ENCODE results near the gene HAAO. TPM values are rescaled to one million over a fixed set of nuclear protein-coding genes. Genes with fewer than 3 reads are reported as not detected.

Gene HAAO
- total and polyA plus RNA-seq, 2 of the 8 experiments (the other 6 are each of a cell fraction or from before 2014, with no cell fraction given), result 2.5 to 7.0 TPM

DNA sequence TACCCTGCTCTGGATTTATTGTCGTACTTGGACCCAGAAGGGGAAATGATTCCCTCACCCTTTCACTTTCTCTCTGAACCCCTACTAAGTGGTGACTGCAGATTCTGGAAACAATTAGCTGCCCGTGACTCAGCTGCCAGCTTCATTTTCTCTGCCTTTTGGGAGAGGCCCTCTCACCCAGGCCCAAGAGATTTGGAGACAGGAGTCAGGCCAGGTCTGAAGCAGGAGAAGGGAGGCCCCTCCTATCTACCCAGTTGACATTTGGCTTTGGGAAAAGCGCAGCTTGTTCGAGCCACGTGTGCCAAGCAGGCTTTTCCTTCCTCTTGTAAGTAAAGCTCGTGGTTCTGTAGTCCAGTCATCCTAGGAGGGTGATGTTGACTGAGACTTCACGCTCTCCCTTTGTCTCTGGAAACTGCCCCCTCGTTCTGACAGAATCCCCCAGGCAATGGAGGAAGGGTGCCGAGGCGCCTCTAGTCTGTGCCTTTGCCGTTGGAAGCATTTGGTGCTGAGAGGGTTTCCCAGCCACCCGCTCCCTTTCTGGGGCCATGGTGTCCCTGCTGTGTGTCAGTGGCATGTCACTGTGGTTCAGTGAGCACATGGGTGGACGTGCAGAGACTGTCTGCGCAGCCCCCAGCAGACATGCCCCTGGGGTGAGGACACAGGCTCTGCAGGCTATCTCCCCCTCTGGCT, 37.0 kb downstream of the HAAO start:
- H2AFZ ChIP-seq (ENCODE audit: low read length), result no peak overlapping the region
- H3K4ac ChIP-seq (replicated peaks; ENCODE audit: insufficient read length, low read depth, low read length), result no peak overlapping the region
- H3K4me1 ChIP-seq (replicated peaks in 1 of 4; ENCODE audit: control insufficient read depth in 3 of 4, insufficient read depth in 4 of 4, low read length in 3 of 4), result no peaks in the 10 kb centered on the region
- no peak overlapping the region for H2BK5ac ChIP-seq (ENCODE audit: low read depth, low read length)
- H4K8ac ChIP-seq (ENCODE audit: extremely low read depth, insufficient read depth, low read length), result peak overlapping the region; percentile 63; the same call in 1 of the 2 replicates
- no peak overlapping the region for H4K91ac ChIP-seq (replicated peaks; ENCODE audit: insufficient read length, low read length)
- TF ChIP-seq TCF12 (IDR thresholded peaks at IDR 0.05; ENCODE audit: low read depth, low read length) (no peak), CHD2 (IDR thresholded peaks at IDR 0.05; ENCODE audit: low read length) (no peak), CBX8 (IDR thresholded peaks at IDR 0.05; ENCODE audit: borderline replicate concordance, low read depth, low read length) (no peak), BCL11A (IDR thresholded peaks at IDR 0.05; ENCODE audit: low read depth in 2 of 2, low read length in 2 of 2) (no peak), FOSL1 (IDR thresholded peaks at IDR 0.05; ENCODE audit: insufficient read depth, low read depth, low read length) (no peak), PHF8 (conservative IDR thresholded peaks at IDR 0.05; ENCODE audit: low read depth, low read length) (no peak), SRF (IDR thresholded peaks at IDR 0.05; ENCODE audit: low read depth, low read length) (no peak), TEAD4 (IDR thresholded peaks at IDR 0.05; ENCODE audit: low read depth, low read length) (no peak), RFX5 (IDR thresholded peaks at IDR 0.05; ENCODE audit: borderline replicate concordance, low read depth, low read length) (no peak), JUN (IDR thresholded peaks at IDR 0.05; ENCODE audit: low read depth, low read length) (no peak), SP2 (IDR thresholded peaks at IDR 0.05; ENCODE audit: low read length) (no peak), SAP30 (IDR thresholded peaks at IDR 0.05; ENCODE audit: insufficient read depth, insufficient replicate concordance, low read length) (no peak), POU5F1 (IDR thresholded peaks at IDR 0.05; ENCODE audit: low read depth, low read length) (no peak)
- FAIRE-seq (no peak), DNase-seq (ENCODE audit: low read depth in 1 of 2, low spot score in 2 of 2) (no peak)
- ChIA-PET CTCF (ENCODE audit: partially characterized antibody) (interaction anchor here (0.8 to 4.5 kb wide), 4 partner anchors 11 to 370 kb away, joined by 3 to 23 read pairs (median 3); no protein-coding TSS in a partner anchor), POLR2A (ENCODE audit: partially characterized antibody) (interaction anchor here (0.6 to 1.3 kb wide), 2 partner anchors 90 to 137 kb away, joined by 3 read pairs; no protein-coding TSS in a partner anchor)
- no peak overlapping the region for H3K56ac ChIP-seq (replicated peaks; ENCODE audit: insufficient read length, low read depth, low read length)
- no peaks in the 10 kb centered on the region for H4K20me1 ChIP-seq (replicated peaks in 1 of 2; ENCODE audit: control insufficient read depth in 1 of 2, insufficient read depth in 2 of 2, low read length in 2 of 2)
- H2BK20ac ChIP-seq (ENCODE audit: low read length), result no peak overlapping the region
- 90% methylated on average over 14 of the region's 14 CpGs; no CpG with 5 or more reads in 1 of the 2 experiments for WGBS, 2 experiments (ENCODE audit: extremely low coverage in 1 of 2, insufficient coverage in 1 of 2, insufficient read length in 1 of 2, insufficient replicate concordance in 2 of 2, low coverage in 1 of 2, low lambda C conversion rate in 2 of 2, missing lambda C conversion rate in 1 of 2)
- no peak overlapping the region for H2BK15ac ChIP-seq (ENCODE audit: low read length)
- no peak overlapping the region for H3K4me2 ChIP-seq (ENCODE audit: insufficient read depth in 1 of 2, low read depth in 2 of 2, low read length in 2 of 2)
- no peak overlapping the region for H2BK12ac ChIP-seq (ENCODE audit: low read depth, low read length)
- no peaks in the 10 kb centered on the region for H3K27me3 ChIP-seq (replicated peaks in 1 of 4; ENCODE audit: control insufficient read depth in 3 of 4, extremely low read depth in 1 of 4, insufficient read depth in 3 of 4, low read length in 3 of 4)
- no peak overlapping the region for H3K23ac ChIP-seq (ENCODE audit: insufficient read length)
- peaks cover 0 to 3% (median 0%) of the 10 kb centered on the region in 4 experiments; a peak in 2 of 8 replicates for H3K36me3 ChIP-seq (ENCODE audit: control insufficient read depth in 2 of 4, insufficient read depth in 4 of 4, low read length in 3 of 4)
- no peak overlapping the region for H4K5ac ChIP-seq (ENCODE audit: insufficient read length, low read depth, low read length)
- H3K4me3 ChIP-seq (ENCODE audit: extremely low read depth in 1 of 4, insufficient read depth in 2 of 4, low read depth in 3 of 4, low read length in 4 of 4), result no peak overlapping the region
- no peaks in the 10 kb centered on the region; the same call in 1 of the 2 replicates for H3K79me1 ChIP-seq (ENCODE audit: low read depth, low read length)
- H3K9me3 ChIP-seq (ENCODE audit: insufficient read depth in 2 of 2, low read depth in 1 of 2, low read length in 1 of 2), result no peaks in the 10 kb centered on the region
- 0 out of 2 replicates have a peak overlapping the region, but pooled peaks have one; percentile 24 for H3K18ac ChIP-seq (ENCODE audit: extremely low read depth, low read length)
- H2AK5ac ChIP-seq (ENCODE audit: low read depth, low read length), result no peak overlapping the region
- no peak overlapping the region for H3K9ac ChIP-seq (replicated peaks in 1 of 4; ENCODE audit: extremely low read depth in 1 of 4, low read depth in 3 of 4, low read length in 3 of 4)
- H3K23me2 ChIP-seq (ENCODE audit: low read depth, low read length), result no peaks in the 10 kb centered on the region
- H3K14ac ChIP-seq (ENCODE audit: insufficient read length), result no peak overlapping the region
- H3K79me2 ChIP-seq (ENCODE audit: control insufficient read depth in 1 of 2, insufficient read depth in 2 of 2, low read length in 2 of 2), result no peaks in the 10 kb centered on the region
- no peak overlapping the region for H3K27ac ChIP-seq (ENCODE audit: low read depth, low read length)
- no peak overlapping the region for H2BK120ac ChIP-seq (replicated peaks; ENCODE audit: low read depth, low read length)

Measured in H1 (cell line).